Ovary (tissue), 3 donors: ENCODE measurements around the gene CDH23.

Experiments
- CTCF ChIP-seq, 3 donors: fragments of 450-650 bp in 2 of 3; fragments of 200-600 bp in 1 of 3; IDR thresholded peaks; one replicate each; pipeline versions ENCODE4 v1.5.1 to v1.8.0; 2016 to 2022; ENCODE audit warnings: antibody characterized with exemption in 3 of 3, mild to moderate bottlenecking in 1 of 3
- EP300 ChIP-seq: sonication (generic); formaldehyde crosslinking; IDR thresholded peaks from one replicate; pipeline ENCODE4 v1.6.1; 2017; ENCODE audit warnings: antibody characterized with exemption
- POLR2A ChIP-seq: fragments of 450-650 bp; IDR thresholded peaks from one replicate; pipeline ENCODE4 v1.6.1; 2017; ENCODE audit warnings: antibody characterized with exemption, mild to moderate bottlenecking, moderate library complexity
- donor health status: DM: no; HTN: no; CAD: no.

- TF ChIP-seq CTCF (IDR thresholded peaks at IDR 0.05), result no peak
- no peak for TF ChIP-seq EP300
- TF ChIP-seq POLR2A, result no peak
Observed at GRCh38 chr10:71493741-71494140, 97.0 kb downstream of the CDH23 start.
